GM18870 (cell line): ENCODE data around the gene DNLZ.

Experiments
- ATAC-seq: cut with Tn5 transposase; IDR thresholded peaks from one replicate; pipeline ENCODE4 v1.9.1; 2021; ENCODE audit warnings: moderate library complexity; ENCODE audit not compliant: unreplicated experiment

The DNLZ gene

DNA sequence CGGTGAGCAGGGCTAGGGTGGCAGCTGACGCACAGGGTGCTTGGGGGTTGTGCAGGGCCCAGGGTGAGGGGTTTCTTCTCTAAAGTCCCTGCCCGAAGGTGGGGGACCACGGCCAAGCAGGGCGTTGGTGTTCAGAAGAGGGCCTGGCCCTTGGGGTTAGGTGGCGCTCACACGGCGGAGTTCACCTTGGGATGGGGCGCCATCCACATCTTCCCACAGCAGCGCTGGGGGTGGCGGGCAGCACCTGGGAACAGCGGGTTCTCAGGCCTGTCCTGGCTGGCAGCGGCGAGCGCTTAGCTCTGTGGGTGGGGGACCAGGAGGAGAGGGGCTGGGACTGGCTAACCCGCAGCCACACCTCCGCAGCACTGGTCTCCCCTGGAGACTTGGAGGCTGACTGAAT lies 30.1 kb downstream of the DNLZ start:
- ATAC-seq: no peak

DNA sequence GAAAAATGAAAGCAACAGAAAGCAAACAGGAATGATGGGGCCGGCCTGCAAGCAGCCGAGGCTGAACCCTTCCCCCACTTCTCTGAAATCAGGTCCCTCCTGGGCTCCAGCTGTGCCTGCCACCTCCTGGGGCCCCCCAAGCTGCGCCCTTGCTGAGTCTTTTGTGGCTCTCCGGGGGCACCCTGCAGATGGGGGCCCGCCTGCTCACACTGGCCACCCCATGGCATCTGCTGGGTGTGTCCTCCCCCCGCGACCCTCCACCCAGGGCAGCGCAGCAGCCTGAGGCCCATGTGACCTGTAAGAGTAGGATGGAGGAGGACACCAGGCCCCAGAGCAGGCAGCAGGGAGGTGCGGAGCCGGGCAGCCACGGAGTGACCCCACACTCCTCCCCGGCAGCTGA lies 30.5 kb downstream of the DNLZ start:
- ATAC-seq: no peak

DNA sequence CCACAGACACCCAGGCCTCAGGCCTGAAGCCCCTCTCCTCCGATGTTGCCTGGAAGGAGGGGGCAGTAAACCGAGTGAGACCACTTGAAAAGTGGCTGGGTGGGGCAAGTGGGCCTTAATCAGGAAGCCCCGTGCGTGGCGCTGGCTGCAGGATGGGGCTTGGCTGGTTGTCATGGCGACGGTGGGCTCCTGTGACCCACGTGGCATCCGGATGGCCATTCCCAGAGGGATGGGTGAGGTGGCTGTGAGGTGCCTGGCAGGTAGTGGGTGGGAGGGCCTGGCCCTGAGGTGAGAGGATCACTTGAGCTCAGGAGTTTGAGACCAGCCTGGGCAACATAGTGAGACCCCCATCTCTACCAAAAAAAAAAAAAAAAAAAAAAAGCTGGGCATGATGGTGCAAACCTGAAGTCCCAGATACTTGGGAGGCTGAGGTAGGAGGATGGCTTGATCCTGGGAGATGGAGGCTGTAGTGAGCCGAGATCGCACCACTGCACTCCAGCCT lies 31.0 kb downstream of the DNLZ start:
- ATAC-seq: no peak

DNA sequence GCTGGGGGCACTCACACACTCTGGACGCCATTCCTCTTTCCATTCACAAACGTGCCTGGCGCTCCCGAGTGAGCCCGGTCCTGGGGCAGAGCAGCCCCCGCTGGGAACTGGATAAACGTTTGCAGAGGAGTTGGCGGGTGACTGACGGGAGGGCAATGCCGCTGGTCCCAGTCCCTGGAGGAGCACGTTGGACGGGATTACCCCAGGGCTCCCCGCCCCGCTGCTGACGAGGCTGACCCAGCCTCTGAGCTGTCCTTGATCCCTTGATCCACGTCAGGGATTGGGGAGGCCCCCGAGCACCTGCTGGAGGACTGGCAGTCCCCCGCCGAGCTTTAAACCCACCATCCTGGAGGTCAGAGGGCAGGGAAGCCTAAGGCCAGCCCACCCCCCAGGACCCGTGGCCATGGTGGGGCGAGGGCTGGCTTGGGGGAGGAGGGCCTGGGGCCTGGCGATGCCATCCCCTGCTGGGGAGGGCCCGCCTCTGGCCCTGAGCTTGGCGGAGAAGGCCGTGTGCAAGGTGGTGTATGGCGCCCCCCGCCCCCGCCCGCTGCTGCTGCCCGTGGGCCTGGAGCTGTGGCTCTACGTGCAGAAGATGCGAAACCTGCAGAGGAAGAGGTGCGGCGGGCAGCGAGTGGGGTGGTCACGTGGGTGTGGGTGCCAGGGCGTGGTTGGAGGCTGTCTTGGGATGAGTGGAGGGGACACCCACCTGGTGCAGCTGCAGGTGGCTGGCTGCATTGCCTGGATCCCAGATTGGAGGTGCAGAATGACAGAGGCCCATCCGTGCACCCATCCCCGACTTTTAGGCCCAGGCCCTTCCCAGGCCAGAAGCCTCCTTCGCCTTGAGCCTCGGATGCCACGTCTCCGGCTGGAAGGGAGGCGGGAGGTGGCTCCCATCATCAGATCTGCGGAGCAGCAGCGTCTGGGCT lies 31.7 kb downstream of the DNLZ start:
- no peak for ATAC-seq

DNA sequence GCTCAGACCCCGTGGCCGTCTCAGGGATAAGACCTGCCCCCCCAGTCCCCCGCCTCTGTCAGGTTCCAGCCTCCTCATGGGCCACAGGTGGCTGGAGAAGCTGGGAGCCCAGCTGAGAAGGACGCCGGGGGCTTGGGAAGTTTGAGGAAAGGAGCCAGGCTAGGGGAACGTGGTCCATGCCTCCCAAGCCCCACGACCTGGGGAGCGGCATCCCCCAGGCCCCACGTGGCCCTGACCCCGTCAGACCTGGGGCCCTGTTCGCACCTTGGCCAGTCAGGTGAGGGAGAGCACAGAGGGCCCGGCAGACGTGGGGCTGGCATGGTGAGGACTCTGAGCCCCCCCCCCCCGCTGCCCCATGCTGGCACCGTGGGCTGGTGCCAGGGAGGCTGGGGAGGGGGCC lies 32.5 kb downstream of the DNLZ start:
- ATAC-seq: no peak

DNA sequence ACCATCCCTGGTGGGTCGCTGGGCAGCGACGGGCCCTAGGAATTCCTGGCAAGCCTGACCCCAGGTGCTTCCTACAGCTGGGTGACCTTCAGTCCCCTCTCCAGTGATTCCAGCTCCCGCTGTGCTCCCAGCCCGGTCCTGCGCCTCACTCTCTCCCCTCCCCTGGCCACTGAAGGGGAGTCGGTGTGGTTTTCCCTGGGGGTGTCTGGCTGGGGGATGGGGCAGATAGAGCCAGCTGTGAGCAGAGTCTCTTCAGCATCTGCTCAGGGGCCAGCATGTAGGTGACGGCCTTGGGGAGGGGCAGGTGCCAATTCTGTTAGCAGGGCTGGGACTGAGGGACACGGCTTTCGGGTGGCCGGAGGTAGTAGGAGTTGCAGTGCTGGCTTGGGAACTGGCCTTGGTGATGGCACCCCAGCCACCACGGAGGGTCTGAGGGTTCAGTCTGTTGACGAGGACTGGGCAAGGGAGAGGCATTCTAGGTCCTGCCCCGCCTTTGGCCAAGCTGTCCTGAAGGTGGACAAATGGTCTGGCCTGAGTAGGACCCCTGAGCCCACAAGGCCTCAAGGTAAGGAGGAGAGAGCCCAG lies 33.0 kb downstream of the DNLZ start:
- ATAC-seq: no peak

DNA sequence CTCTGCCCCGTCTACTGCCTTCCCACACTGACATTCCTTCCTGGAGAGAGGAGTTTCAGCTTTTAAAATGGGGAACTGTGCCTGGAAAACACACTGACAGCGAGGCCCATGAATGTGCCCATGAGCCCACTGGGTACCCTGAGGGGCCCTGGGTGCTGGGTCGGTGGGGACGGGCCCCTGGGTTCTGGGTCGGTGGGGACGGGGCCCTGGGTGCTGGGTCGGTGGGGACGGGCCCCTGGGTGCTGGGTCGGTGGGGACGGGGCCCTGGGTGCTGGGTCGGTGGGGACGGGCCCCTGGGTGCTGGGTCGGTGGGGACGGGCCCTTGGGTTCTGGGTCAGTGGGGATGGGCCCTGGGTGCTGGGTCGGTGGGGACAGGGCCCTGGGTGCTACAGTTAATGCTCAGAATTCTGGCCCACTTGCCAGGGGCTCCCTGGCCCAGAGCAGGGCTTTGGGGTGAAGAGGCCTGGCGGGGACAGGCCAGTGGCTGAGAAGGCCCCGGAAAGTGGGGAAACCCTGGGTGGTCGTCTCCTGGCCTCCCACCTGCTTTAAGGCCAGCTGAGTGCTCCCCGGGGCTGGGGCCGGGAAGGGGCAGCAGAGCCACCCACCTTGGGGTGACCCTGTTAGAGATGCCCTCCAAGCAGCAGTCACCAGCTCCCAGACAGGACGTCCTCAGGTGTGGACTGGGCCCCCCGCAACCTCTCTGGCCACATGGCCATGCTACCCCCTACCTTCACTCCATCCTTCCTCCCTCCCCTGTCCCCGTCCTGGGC lies 33.7 kb downstream of the DNLZ start:
- no peak for ATAC-seq

DNA sequence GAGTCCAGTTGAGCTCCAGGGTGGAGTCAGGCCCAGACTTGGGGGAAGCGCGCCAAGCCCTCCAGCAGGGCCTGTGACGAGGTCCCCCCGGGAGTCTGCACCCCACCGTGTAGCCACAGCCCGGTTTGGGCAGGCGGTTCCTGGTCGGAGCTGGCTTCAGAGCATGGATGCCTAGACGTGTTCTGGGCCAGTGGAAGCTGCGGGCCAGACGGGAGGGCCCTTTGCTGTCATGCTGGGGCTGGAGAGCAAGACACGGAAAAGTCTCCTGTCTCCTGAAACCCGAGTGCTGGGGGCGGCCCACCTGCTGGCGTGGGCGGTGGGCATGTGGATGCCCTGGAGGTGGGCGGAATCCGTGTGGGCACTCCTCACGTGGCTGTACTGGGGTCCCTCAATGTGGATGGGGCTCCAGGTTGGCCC lies 34.3 kb downstream of the DNLZ start:
- ATAC-seq: no peak

DNA sequence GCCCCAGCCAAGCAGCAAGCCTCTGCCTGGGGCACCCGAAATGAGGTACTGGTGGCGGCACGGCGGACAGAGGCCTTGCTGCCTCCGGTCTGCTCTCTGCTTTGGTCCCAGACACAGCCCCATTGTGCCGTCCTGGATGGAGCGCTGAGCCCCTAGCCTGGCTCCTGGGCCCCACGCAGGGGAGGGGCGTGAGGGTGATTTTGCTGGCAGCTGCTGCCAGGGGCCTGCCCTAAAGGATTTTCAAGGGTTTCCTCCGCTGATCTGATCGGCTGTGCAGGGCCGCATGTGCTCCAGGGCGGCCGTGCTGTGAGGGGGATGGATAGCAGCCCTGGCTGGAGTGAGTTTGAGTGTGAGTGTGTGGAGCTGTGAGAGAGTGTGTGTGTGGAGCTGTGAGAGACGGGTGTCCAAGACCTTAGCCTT lies 34.9 kb downstream of the DNLZ start:
- ATAC-seq: no peak

DNA sequence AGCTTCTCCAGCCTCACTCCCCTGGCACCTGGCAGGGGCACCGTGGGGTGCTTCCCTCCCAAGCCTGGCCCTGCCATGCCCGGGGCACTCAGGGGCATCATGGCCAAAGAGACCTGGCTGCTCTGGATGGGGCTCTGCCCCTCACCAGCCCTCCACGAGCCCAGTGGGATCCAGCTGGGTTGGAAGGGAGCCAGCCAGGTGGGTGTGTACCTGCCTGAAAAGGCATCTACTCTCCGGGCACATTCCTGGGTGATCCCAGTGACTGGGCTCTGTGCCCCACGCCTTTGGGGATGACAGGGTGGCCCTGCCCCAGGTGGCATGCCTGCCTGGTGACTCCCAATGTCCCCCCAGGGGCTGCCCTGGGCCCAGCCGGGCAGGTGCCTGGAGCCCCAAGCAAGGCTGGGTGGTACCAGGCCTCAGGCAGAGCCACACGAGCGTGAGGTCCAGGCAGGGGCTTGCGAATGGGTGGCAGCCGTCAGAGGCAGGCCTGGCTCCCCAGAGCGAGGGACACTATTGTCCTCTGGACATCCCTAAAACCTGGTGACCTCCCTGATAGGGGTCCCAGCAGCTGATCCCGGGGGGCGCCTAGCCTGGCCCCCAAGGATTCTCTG lies 35.4 kb downstream of the DNLZ start:
- no peak for ATAC-seq

DNA sequence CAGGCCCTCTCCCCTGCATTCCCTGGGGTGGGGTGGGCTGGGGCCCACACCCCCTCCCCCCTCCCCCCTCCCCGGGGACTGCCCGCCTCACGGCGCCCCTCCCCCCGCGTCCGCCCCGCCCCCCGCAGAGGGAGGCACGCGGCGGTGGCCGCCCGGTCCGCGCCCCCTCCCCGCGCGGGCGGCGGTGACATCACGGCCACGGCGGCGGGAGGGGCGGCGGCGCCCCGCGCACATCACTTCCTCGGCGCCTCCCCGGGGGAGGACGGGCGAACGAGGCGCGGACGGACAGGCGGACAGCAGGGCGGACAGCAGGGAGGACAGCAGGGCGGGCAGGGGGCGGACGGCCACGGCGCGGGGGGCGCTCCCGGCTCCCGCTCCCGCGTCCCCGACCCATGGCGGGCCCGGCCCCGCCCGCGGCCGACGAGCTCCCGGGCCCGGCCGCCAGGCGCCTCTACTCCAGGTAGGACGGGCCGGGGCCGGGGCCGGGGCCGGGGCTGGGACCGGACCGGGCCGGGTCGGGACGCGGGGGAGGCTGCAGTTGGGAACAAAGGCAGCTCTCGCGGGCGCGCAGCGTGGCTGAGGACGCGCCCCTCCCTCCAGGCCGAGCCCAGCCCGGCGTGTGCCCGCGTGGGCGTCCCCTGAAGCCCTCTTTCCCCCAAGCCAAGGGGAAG lies 36.1 kb downstream of the DNLZ start, which contains the start of gene GPSM1:
Gene GPSM1, plus strand, starts transcription at position 236 of the 671 bp plus-strand sequence. Its CDS starts 157 bp downstream, at position 393.
- ATAC-seq: no peak

DNA sequence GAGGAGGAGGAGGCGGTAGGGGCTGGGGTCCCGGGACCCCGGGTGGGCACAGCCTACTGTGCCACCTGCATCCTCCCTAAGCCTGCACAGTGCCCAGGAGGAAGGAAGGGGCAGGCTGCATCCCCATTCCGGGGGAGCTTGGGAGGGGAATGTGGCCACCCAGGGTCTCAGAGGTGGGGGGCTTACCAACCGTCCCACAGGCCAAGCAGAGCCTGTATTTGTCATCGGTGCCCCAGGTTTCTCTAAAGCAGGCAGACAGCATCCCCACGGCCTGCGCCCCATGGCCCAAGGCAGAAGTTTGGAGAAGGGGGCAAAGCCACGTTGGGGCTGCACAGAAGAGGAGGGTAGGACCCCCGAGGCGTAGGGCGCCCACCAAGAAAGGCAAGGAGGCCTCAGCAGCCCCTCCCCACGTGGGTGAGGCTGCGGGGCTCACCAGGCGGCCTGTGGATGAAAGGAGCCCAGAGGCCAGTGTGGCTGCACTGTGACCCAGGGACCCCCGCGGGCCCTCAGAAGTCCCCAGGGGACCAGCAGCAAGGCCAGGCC lies 36.7 kb downstream of the DNLZ start:
- ATAC-seq: no peak

DNA sequence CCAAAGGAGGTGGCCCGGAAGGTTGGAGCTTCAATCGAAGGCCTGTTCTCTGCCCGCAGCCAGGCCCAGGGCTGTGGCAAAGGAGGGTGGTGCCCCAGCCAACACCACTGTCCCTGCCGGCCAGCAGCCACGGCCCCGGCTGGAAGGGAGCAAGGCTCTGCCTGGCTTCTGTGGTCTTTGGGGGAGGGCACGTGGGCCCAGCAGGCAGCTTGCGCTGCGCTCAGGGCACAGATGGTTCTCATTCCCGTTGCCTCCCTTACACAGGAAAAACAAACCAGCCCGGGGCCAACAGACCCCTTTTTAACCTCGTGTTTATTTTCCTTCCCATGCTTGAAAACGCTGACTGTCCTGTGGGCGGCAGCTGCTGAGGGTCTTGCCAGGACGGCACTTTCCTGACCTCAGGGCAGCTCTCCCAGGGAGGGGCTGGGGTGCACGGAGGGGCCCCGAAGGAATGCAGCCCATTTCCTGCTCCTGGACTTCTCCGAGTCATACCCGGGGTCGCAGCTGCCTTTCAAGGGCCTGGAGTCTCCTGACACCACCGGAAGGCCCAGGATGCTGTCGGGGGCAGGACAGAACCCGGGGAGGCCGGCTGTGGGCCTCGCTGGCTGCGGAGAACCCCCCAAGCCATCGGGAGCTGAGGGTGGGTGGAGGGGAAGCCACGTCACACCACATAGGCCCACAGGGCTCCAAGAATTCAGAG lies 37.3 kb downstream of the DNLZ start:
- ATAC-seq: no peak

DNA sequence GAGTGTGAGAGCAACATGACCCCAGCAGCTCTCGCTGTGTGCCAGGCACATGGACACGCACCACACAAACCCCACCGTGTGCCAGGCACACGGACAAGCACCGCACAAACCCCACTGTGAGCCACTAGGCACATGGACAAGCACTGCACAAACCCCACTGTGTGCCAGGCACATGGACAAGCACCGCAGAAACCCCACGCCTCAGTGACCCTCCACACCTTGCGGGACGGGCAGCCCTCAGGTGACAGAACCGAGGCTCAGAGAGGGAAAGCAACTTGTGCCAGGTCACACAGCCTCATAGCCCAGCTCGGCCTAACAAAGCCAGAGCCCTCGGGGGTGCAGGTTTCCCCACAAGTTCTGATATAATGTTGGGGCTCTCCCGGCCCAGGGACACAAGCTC lies 38.2 kb downstream of the DNLZ start:
- no peak for ATAC-seq

DNA sequence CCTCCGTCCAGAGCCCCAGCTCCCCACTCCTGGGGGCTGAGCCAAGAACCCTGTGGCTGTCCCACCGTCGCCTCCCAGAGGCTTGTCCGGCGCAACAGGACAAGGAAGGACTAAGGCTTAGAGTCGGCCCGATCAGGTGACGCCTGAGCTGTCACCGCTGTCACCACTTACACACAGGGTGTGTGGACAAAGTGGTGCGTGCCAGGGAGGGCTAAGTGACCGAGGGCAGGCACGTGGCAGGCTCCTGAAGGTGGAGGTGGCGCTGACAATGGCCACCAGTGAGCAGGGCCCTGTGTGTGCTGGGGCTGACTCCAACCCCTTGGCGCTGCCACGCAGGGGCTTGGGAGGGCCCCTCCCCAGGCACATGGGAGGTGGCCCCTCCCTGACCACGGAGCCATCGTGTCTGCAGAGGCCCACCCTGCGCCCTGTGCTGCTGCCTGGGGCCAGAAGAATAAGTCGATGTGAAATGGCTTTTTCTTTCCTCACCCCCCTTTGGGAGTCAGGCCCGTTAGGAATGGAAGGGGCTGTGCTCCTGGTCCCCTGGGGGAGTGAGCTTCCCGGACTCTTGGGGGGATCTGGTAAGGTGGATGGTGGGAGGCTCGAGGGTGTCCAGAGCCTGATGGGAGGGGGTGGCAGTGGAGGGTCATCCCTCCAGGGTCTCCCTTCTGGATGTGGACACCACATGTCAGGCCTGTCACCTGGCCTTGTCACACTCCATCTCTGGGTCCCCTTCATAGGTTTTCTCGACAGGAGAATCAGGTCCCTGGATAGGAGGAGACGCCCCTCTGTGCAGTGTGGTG lies 38.8 kb downstream of the DNLZ start:
- no peak for ATAC-seq

DNA sequence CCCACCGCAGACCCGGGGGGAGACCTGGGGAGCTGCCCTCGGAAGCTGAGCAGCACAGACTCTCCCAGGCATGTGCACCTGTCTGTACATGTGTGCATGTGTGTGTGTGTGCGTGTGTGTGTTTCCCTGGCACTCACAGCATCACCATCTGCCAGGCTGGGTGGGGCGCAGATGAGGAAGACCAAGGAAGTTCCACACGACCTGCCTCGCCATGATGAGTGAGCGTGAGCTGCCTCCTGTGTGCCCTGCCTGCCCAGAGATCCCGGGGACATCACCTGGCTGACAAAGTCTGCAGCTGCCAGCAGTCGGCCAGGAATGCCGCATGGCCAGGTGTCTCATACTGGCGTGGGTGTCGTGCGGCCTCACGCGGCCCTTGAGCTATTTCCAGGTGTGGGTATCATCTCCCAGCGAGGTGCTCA lies 40.2 kb downstream of the DNLZ start:
- ATAC-seq: no peak

DNA sequence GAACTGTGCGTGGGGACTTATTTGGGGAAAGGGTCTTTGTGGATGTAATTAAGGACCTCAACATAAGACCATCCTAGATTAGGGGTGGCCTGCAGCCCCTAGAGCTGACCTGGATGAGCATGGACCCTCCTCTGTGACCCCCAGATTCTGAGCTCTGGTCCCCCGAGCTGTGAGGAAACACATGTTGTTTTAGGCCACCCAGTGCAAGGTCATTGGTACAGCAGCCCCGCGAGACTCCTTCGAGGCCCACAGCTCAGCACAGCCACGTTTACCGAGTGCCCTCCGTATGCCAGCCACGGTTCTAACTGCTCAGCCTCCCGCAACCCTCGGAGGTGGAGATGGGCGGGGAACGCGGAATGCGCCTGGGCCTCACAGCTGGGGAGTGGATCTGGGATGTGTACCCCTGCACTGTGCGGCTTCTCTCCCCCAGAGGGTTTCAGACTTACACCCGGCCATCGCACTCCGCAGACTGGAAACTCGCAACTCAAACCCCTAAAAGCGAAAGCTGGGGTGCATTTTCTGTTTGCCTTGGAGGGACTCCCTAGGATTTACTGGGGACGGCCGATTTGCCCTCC lies 40.7 kb downstream of the DNLZ start:
- ATAC-seq: no peak

DNA sequence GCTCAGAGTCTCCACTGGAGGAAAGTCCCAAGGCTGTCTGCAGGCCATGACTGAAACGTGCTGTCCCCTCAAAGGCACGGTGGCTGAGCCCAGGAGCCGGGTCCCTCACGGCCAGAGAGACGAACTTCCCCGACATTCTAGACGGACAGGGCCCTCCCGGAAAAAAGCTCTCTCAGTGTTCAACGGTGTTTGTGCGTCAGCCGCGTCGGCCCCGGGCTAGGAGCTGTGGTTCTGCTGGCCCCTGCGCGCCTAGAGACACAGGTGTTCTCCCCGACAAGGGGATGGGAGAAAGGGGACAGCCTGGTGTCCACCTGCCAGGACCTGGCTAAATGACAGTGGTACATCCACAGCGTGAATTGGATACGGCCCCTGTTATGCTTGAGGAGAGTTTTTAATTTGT lies 42.0 kb downstream of the DNLZ start:
- ATAC-seq: no peak
